ENCODE measurements around the gene IQCE. TPM values are rescaled to one million over a fixed set of nuclear protein-coding genes. Genes with fewer than 3 reads are reported as not detected.

Gene IQCE
- total RNA-seq, 2 donors from 2014 or later = 6.6 to 9.1 TPM

GRCh38 chr7:2522780-2523433 is 35.9 kb upstream of the IQCE start:
- DNase-seq (ENCODE audit: low spot score) = no peak
- Histone ChIP-seq H3K27me3 (no peaks in the 10 kb centered on the region), H3K36me3 (peaks cover 12% of the 10 kb centered on the region), H3K9me3 (no peaks in the 10 kb centered on the region), H3K4me1 (peaks cover 0 to 86% of the 10 kb centered on the region in 2 donors), H3K27ac (peak overlapping the region; percentile 46 to 53), H3K4me3 (peak overlapping the region in 1 of 2 donors; percentile 62)
- no peak for TF ChIP-seq CTCF (IDR thresholded peaks at IDR 0.05)

- Histone ChIP-seq H3K27ac (peak overlapping the region; percentile 46 to 53), H3K9me3 (no peaks in the 10 kb centered on the region), H3K36me3 (peaks cover 12% of the 10 kb centered on the region), H3K4me3 (peak overlapping the region in 1 of 2 donors; percentile 62), H3K4me1 (peaks cover 0 to 86% of the 10 kb centered on the region in 2 donors), H3K27me3 (no peaks in the 10 kb centered on the region)
- DNase-seq (ENCODE audit: low spot score) = no peak
- no peak for TF ChIP-seq CTCF (IDR thresholded peaks at IDR 0.05)
Measured at GRCh38 chr7:2523461-2523936, 35.3 kb upstream of the IQCE start.

- Histone ChIP-seq H3K4me1 (peaks cover 0 to 86% of the 10 kb centered on the region in 2 donors), H3K4me3 (peak overlapping the region in 1 of 2 donors; percentile 62), H3K36me3 (peaks cover 12% of the 10 kb centered on the region), H3K9me3 (no peaks in the 10 kb centered on the region), H3K27ac (peak overlapping the region; percentile 46 to 53), H3K27me3 (no peaks in the 10 kb centered on the region)
- TF ChIP-seq CTCF (IDR thresholded peaks at IDR 0.05) = no peak
- peak; percentile 85 for DNase-seq (ENCODE audit: low spot score)
Measured at GRCh38 chr7:2523941-2524807, 34.6 kb upstream of the IQCE start.

GRCh38 chr7:2524808-2525657 is 33.7 kb upstream of the IQCE start:
- TF ChIP-seq CTCF (IDR thresholded peaks at IDR 0.05) = no peak
- H3K4me1 ChIP-seq = peaks cover 0 to 92% of the 10 kb centered on the region in 2 donors
- H3K4me3 ChIP-seq = no peak overlapping the region
- H3K9me3 ChIP-seq = no peaks in the 10 kb centered on the region
- H3K36me3 ChIP-seq = peaks cover 12% of the 10 kb centered on the region
- DNase-seq (ENCODE audit: low spot score) = no peak
- H3K27me3 ChIP-seq = no peaks in the 10 kb centered on the region
- H3K27ac ChIP-seq = no peak overlapping the region

Measured in right atrium auricular region (tissue), 2 donors.